ENCODE results near the gene NPLOC4. TPM values are rescaled to one million over a fixed set of nuclear protein-coding genes. Genes with fewer than 3 reads are reported as not detected.

NPLOC4 gene
- total and polyA plus RNA-seq, 2 donors (not counting 1 experiment from before 2014, with no cell fraction given) = 51.0 to 62.5 TPM

- Histone ChIP-seq H2AFZ (ENCODE audit: low read length) (no peak overlapping the region), H3K27ac (ENCODE audit: insufficient read depth, low read length) (no peak overlapping the region), H3K9ac (ENCODE audit: insufficient read depth, low read length) (no peak overlapping the region), H3K27me3 (ENCODE audit: control insufficient read depth, insufficient read depth, low read length) (no peaks in the 10 kb centered on the region), H3K9me3 (ENCODE audit: control insufficient read depth, insufficient read depth, low read depth, low read length) (no peaks in the 10 kb centered on the region), H3K4me2 (ENCODE audit: extremely low read depth, insufficient read depth, low read length) (no peak overlapping the region), H3K4me3 (replicated peaks in 1 of 4; ENCODE audit: control extremely low read depth in 1 of 4, insufficient read depth in 1 of 4, low read depth in 3 of 4, low read length in 4 of 4) (no peak overlapping the region), H3K36me3 (ENCODE audit: control insufficient read depth, insufficient read depth, low read length) (peaks cover 38% of the 10 kb centered on the region), H4K20me1 (ENCODE audit: control insufficient read depth, extremely low read depth, insufficient read depth, low read length) (no peaks in the 10 kb centered on the region), H3K4me1 (ENCODE audit: control insufficient read depth, extremely low read depth, insufficient read depth, low read length) (peaks cover 3% of the 10 kb centered on the region), H3K79me2 (ENCODE audit: control insufficient read depth, insufficient read depth, low read length) (peaks cover 24% of the 10 kb centered on the region)
- no peak for TF ChIP-seq CTCF (conservative IDR thresholded peaks at IDR 0.05 in 1 of 2, IDR thresholded peaks at IDR 0.05 in 1 of 2; ENCODE audit: low read depth in 1 of 2, low read length in 2 of 2)
- no peak for TF ChIP-seq EZH2 (IDR thresholded peaks at IDR 0.05; ENCODE audit: low read length, missing control alignments)
- DNase-seq (ENCODE audit: low read depth in 2 of 2) = no peak
Observed at GRCh38 chr17:81546906-81547613, 89.9 kb downstream of the NPLOC4 start.

GRCh38 chr17:81545160-81545949 is 91.6 kb downstream of the NPLOC4 start:
- Histone ChIP-seq H3K9me3 (ENCODE audit: control insufficient read depth, insufficient read depth, low read depth, low read length) (no peaks in the 10 kb centered on the region), H3K36me3 (ENCODE audit: control insufficient read depth, insufficient read depth, low read length) (peaks cover 42% of the 10 kb centered on the region), H3K27ac (ENCODE audit: insufficient read depth, low read length) (no peak overlapping the region)

More at GRCh38 chr17:81545160-81545949, 91.6 kb downstream of the NPLOC4 start:
- H4K20me1 ChIP-seq (ENCODE audit: control insufficient read depth, extremely low read depth, insufficient read depth, low read length) = no peaks in the 10 kb centered on the region
- peaks cover 9% of the 10 kb centered on the region for H3K79me2 ChIP-seq (ENCODE audit: control insufficient read depth, insufficient read depth, low read length)
- no peak overlapping the region for H3K9ac ChIP-seq (ENCODE audit: insufficient read depth, low read length)
- H2AFZ ChIP-seq (ENCODE audit: low read length) = no peak overlapping the region
- H3K4me2 ChIP-seq (ENCODE audit: extremely low read depth, insufficient read depth, low read length) = no peak overlapping the region
- no peaks in the 10 kb centered on the region for H3K27me3 ChIP-seq (ENCODE audit: control insufficient read depth, insufficient read depth, low read length)
- DNase-seq (ENCODE audit: low read depth in 2 of 2) = no peak
- no peak overlapping the region for H3K4me3 ChIP-seq (replicated peaks in 1 of 4; ENCODE audit: control extremely low read depth in 1 of 4, insufficient read depth in 1 of 4, low read depth in 3 of 4, low read length in 4 of 4)
- H3K4me1 ChIP-seq (ENCODE audit: control insufficient read depth, extremely low read depth, insufficient read depth, low read length) = no peaks in the 10 kb centered on the region
- TF ChIP-seq CTCF (conservative IDR thresholded peaks at IDR 0.05 in 1 of 2, IDR thresholded peaks at IDR 0.05 in 1 of 2; ENCODE audit: low read depth in 1 of 2, low read length in 2 of 2) = no peak
- no peak for TF ChIP-seq EZH2 (IDR thresholded peaks at IDR 0.05; ENCODE audit: low read length, missing control alignments)

All from fibroblast of lung (primary cell).